HG03175 (cell line): ENCODE data around the gene ATP6AP1.
"Not testable (repeated sequence)": the region's sequence is repeated elsewhere in the genome, so short reads cannot be mapped to it uniquely, and the experiment has no call there.

Experiments
- ATAC-seq: cut with Tn5 transposase; IDR thresholded peaks from one replicate; pipeline ENCODE4 v1.9.1; 2021; ENCODE audit warnings: mild to moderate bottlenecking, moderate library complexity; ENCODE audit not compliant: unreplicated experiment

Gene ATP6AP1

GRCh38 chrX:154428176-154429171 lies at the start of gene ATP6AP1:
Gene ATP6AP1, plus strand, starts transcription at chrX:154428677. Its CDS starts 16 bp downstream, at chrX:154428693.
- ATAC-seq, result peak; percentile 98

- peak; percentile 81 for ATAC-seq
These were observed 49.5 kb upstream of the ATP6AP1 start, which contains the start of gene EMD for GRCh38 chrX:154378799-154379568. Gene EMD, plus strand, starts transcription at chrX:154379295. Its CDS starts 190 bp downstream, at chrX:154379485.

- ATAC-seq, result no peak
These were observed 48.9 kb upstream of the ATP6AP1 start for GRCh38 chrX:154379569-154379951.

GRCh38 chrX:154380153-154380552 lies 48.3 kb upstream of the ATP6AP1 start:
- ATAC-seq, result no peak

- ATAC-seq, result no peak
These were observed 47.7 kb upstream of the ATP6AP1 start for GRCh38 chrX:154380787-154381186.

- ATAC-seq, result no peak
These were observed 47.2 kb upstream of the ATP6AP1 start for GRCh38 chrX:154381271-154381670.

- ATAC-seq, result no peak
These were observed 45.9 kb upstream of the ATP6AP1 start for GRCh38 chrX:154382483-154383069.

- no peak for ATAC-seq
These were observed 44.9 kb upstream of the ATP6AP1 start for GRCh38 chrX:154383359-154384283.

GRCh38 chrX:154384284-154384892 lies 44.1 kb upstream of the ATP6AP1 start:
- no peak for ATAC-seq

GRCh38 chrX:154388094-154388493 lies 40.4 kb upstream of the ATP6AP1 start:
- peak; percentile 31 for ATAC-seq

- not testable (repeated sequence) for ATAC-seq
These were observed 39.8 kb upstream of the ATP6AP1 start for GRCh38 chrX:154388649-154389048.

GRCh38 chrX:154389812-154390747 lies 38.4 kb upstream of the ATP6AP1 start:
- ATAC-seq, result peak; percentile 76

- not testable (repeated sequence) for ATAC-seq
These were observed 32.1 kb upstream of the ATP6AP1 start for GRCh38 chrX:154396363-154396762.

- ATAC-seq, result peak; percentile 49
These were observed 31.2 kb upstream of the ATP6AP1 start for GRCh38 chrX:154396973-154397887.

GRCh38 chrX:154397888-154398667 lies 30.4 kb upstream of the ATP6AP1 start, which contains the start of gene RPL10:
Gene RPL10, plus strand, starts transcription at chrX:154398377. Its CDS starts 143 bp downstream, at chrX:154398520.
- ATAC-seq, result peak; percentile 83

GRCh38 chrX:154398668-154399526 lies 29.6 kb upstream of the ATP6AP1 start:
- peak; percentile 34 for ATAC-seq
